ENCODE data around the gene AIP. TPM values are rescaled to one million over a fixed set of nuclear protein-coding genes. Genes with fewer than 3 reads are reported as not detected.
A peak's percentile ranks its signal among the peaks of the same experiment; 100 is the strongest.

AIP gene
- polyA plus RNA-seq, 1 experiment, result 55.3 TPM

GRCh38 chr11:67468456-67468758, 14.4 kb upstream of the AIP start:
- ChIA-PET POLR2A (interaction anchor here (0.7 to 2.5 kb wide), 2 partner anchors 14 to 67 kb away, joined by 3 to 11 read pairs; partner anchors contain the start of genes AIP and PPP1CA), CTCF (interaction anchor here (2.8 kb wide), 1 partner anchor 67 kb away, joined by 15 read pairs; the partner anchor contains the start of gene PPP1CA)
- peaks cover 10% of the 10 kb centered on the region; the same call in 1 of the 2 replicates for H3K9me3 ChIP-seq (ENCODE audit: control insufficient read depth, insufficient read depth, low read length)

GRCh38 chr11:67468759-67469507, 13.9 kb upstream of the AIP start, which contains the start of gene TMEM134:
TMEM134 (minus strand) TSS chr11:67469251; CDS start chr11:67469192, 59 bp downstream.
- CTCF ChIA-PET, result interaction anchor here (2.8 kb wide), 1 partner anchor 67 kb away, joined by 15 read pairs; the partner anchor contains the start of gene PPP1CA
- POLR2A ChIA-PET, result interaction anchor here (0.7 to 2.5 kb wide), 3 partner anchors 14 to 67 kb away, joined by 3 to 11 read pairs (median 4); partner anchors contain the start of genes AIP, CORO1B and PPP1CA
- H3K9me3 ChIP-seq (ENCODE audit: control insufficient read depth, insufficient read depth, low read length), result peaks cover 8% of the 10 kb centered on the region; the same call in 1 of the 2 replicates
- peak within 1 kb of the TSS; percentile 65 for H3K27ac ChIP-seq (ENCODE audit: low read depth, low read length)
- TF ChIP-seq CTCF (IDR thresholded peaks at IDR 0.05; ENCODE audit: low read depth, low read length), result peak; percentile 37
- H3K27me3 ChIP-seq (ENCODE audit: control insufficient read depth, insufficient read depth, low read length), result peaks cover 4% of the 10 kb centered on the region
- DNase-seq (ENCODE audit: low read depth, low spot score), result peak; percentile 69
- H3K4me3 ChIP-seq (ENCODE audit: low read depth, low read length), result peak within 1 kb of the TSS; percentile 71

More at GRCh38 chr11:67468456-67468758, 14.4 kb upstream of the AIP start:
- no peak for TF ChIP-seq CTCF (IDR thresholded peaks at IDR 0.05; ENCODE audit: low read depth, low read length)
- Histone ChIP-seq H3K4me3 (ENCODE audit: low read depth, low read length) (peak overlapping the region; percentile 70), H3K27me3 (ENCODE audit: control insufficient read depth, insufficient read depth, low read length) (peaks cover 2% of the 10 kb centered on the region), H3K27ac (ENCODE audit: low read depth, low read length) (no peak overlapping the region)
- no peak for DNase-seq (ENCODE audit: low read depth, low spot score)

GRCh38 chr11:67469508-67469811, 13.4 kb upstream of the AIP start:
- Histone ChIP-seq H3K27me3 (ENCODE audit: control insufficient read depth, insufficient read depth, low read length) (peaks cover 4% of the 10 kb centered on the region), H3K27ac (ENCODE audit: low read depth, low read length) (peak overlapping the region; percentile 65), H3K9me3 (ENCODE audit: control insufficient read depth, insufficient read depth, low read length) (peaks cover 3% of the 10 kb centered on the region; the same call in 1 of the 2 replicates), H3K4me3 (ENCODE audit: low read depth, low read length) (peak overlapping the region; percentile 71)
- ChIA-PET POLR2A (interaction anchor here (0.7 to 2.5 kb wide), 2 partner anchors 26 to 68 kb away, joined by 4 to 11 read pairs; partner anchors contain the start of genes CORO1B and PPP1CA), CTCF (interaction anchor here (2.8 kb wide), 1 partner anchor 68 kb away, joined by 15 read pairs; the partner anchor contains the start of gene PPP1CA)
- no peak for TF ChIP-seq CTCF (IDR thresholded peaks at IDR 0.05; ENCODE audit: low read depth, low read length)
- DNase-seq (ENCODE audit: low read depth, low spot score), result no peak

- no peak overlapping the region for H3K4me3 ChIP-seq (ENCODE audit: low read depth, low read length)
- H3K27me3 ChIP-seq (ENCODE audit: control insufficient read depth, insufficient read depth, low read length), result peaks cover 4% of the 10 kb centered on the region
- H3K9me3 ChIP-seq (ENCODE audit: control insufficient read depth, insufficient read depth, low read length), result peaks cover 2% of the 10 kb centered on the region; the same call in 1 of the 2 replicates
- no peak for TF ChIP-seq CTCF (IDR thresholded peaks at IDR 0.05; ENCODE audit: low read depth, low read length)
- POLR2A ChIA-PET, result no interaction called here
- no peak for DNase-seq (ENCODE audit: low read depth, low spot score)
- H3K27ac ChIP-seq (ENCODE audit: low read depth, low read length), result no peak overlapping the region
- CTCF ChIA-PET, result interaction anchor here (0.6 kb wide), 1 partner anchor 26 kb away, joined by 10 read pairs; no protein-coding TSS in a partner anchor
These were observed 12.4 kb upstream of the AIP start for GRCh38 chr11:67470337-67471002.
